Caco-2 (cell line): ENCODE results near the gene CTSZ. TPM values are rescaled to one million over a fixed set of nuclear protein-coding genes. Genes with fewer than 3 reads are reported as not detected.

Source experiments
- BruUV-seq: library from RNA; stranded (reverse); fragments of 400-500 nt; replicated peaks from 2 replicates; lab custom pipeline; 2021; lab: Mats Ljungman, UMichigan
- CTCF ChIA-PET: fragments of 300-600 bp; sonication (Branson Sonifier 250); formaldehyde crosslinking; loops from one replicate; lab custom pipeline; 2022; ENCODE audit warnings: antibody characterized with exemption; lab: Charles Lee
- POLR2A ChIA-PET: fragments of 300-600 bp; sonication (Branson Sonifier 250); formaldehyde crosslinking; loops from one replicate; lab custom pipeline; 2022; ENCODE audit warnings: antibody characterized with exemption; lab: Charles Lee
- DNase-seq, 2 experiments: peaks; one replicate each; pipeline versions ENCODE4 v3.0.0 to v3.0.0-alpha.2; 2020 to 2022
- H3K27me3 ChIP-seq: replicated peaks from 2 replicates; pipeline ENCODE4 v1.6.0; 2011; ENCODE audit warnings: low read length; ENCODE audit not compliant: control insufficient read depth, insufficient read depth
- H3K36me3 ChIP-seq: 2 replicates; pipeline ENCODE4 v1.5.1; 2011; ENCODE audit warnings: low read length; ENCODE audit not compliant: control insufficient read depth, insufficient read depth
- H3K4me1 ChIP-seq: fragments of 250-450 bp; sonication (Bioruptor Pico); 2 replicates; pipeline ENCODE4 v1.5.1; 2020; ENCODE audit warnings: mild to moderate bottlenecking
- H3K4me3 ChIP-seq: 2 replicates; pipeline ENCODE4 v1.5.1; 2011; ENCODE audit warnings: low read depth, mild to moderate bottlenecking, control low read depth, low read length
- H3K9me3 ChIP-seq: fragments of 250-450 bp; sonication (Bioruptor Pico); 2 replicates; pipeline ENCODE4 v1.5.1; 2020; ENCODE audit warnings: mild to moderate bottlenecking, moderate library complexity
- H3K27ac Mint-ChIP-seq: one replicate; pipeline ENCODE4 v1.8.0; 2022; ENCODE audit warnings: mixed read lengths; ENCODE audit not compliant: unreplicated experiment
- H3K27me3 Mint-ChIP-seq: one replicate; pipeline ENCODE4 v1.8.0; 2022; ENCODE audit warnings: mixed read lengths; ENCODE audit not compliant: insufficient read depth, unreplicated experiment
- H3K36me3 Mint-ChIP-seq: one replicate; pipeline ENCODE4 v1.8.0; 2022; ENCODE audit warnings: mild to moderate bottlenecking, mixed read lengths; ENCODE audit not compliant: insufficient read depth, unreplicated experiment
- H3K4me1 Mint-ChIP-seq: one replicate; pipeline ENCODE4 v1.8.0; 2022; ENCODE audit warnings: low read depth, mixed read lengths; ENCODE audit not compliant: unreplicated experiment
- H3K4me3 Mint-ChIP-seq: one replicate; pipeline ENCODE4 v1.8.0; 2022; ENCODE audit warnings: mild to moderate bottlenecking, moderate library complexity, mixed read lengths; ENCODE audit not compliant: unreplicated experiment
- H3K9me3 Mint-ChIP-seq: one replicate; pipeline ENCODE4 v1.8.0; 2022; ENCODE audit warnings: mixed read lengths; ENCODE audit not compliant: unreplicated experiment
- intact Hi-C: fragments of 100-400 bp; cut with micrococcal nuclease; formaldehyde crosslinking; loops from one replicate; pipeline ENCODE4 v1.10.0; 2022; ENCODE audit not compliant: unreplicated experiment
- total RNA-seq: library from RNA; stranded (reverse); gene quantifications from 2 replicates; pipeline ENCODE4 v1.2.3, GENCODE V29; 2022
- TF ChIP-seq, protein P1 (sequence below), 2 experiments: fragments of 200-600 bp in 1 of 2; IDR thresholded peaks; 1 replicate in 1 of 2; 2 replicates in 1 of 2; pipeline versions ENCODE4 v1.5.1 to v1.8.0; 2011 to 2022; ENCODE audit warnings: antibody characterized with exemption in 1 of 2, control low read depth in 1 of 2, inconsistent platforms in 1 of 2, low read depth in 1 of 2, low read length in 1 of 2, mild to moderate bottlenecking in 1 of 2, moderate library complexity in 1 of 2; ENCODE audit not compliant: insufficient read depth in 1 of 2, severe bottlenecking in 1 of 2, unreplicated experiment in 1 of 2

CTSZ gene
- total RNA-seq, 1 experiment from 2014 or later: 228 TPM

DNA sequence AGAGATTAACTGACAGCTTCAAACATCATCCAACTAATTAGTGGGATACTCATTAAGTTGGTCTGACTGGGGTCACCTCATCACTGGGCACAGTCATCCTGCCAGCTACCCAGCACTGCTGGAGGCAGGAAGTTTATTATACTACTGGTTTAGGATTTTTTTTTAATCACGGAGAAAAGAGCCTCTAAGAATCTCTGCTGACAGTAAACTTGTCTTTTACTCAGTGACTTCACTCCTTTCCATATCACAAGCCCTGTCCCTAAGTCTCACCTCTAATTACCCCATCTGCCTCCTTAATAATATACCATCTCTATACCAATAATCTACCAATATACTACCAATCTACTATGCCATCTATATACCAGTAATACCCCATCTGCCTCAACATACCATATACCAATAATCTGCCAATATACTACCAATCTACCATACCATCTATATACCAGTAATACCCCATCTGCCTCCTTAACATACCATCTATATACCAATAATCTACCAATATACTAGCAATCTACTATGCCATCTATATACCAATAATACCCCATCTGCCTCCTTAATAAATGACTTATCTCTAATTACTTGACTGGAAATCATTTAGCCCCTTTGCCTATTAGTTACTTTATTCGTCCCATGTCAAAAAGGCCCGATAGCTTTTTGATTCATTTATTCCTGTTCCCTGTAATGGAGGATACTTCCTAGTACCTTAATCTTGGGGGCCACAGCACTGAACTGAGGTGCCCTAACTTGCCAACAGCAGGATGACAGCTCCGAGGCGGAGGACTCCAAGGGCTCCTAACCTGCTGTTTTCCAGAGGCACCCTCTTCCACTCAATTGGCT is 20.1 kb upstream of the CTSZ start:
- Mint-ChIP-seq H3K9me3 (no peaks in the 10 kb centered on the region), H3K36me3 (peaks cover 98% of the 10 kb centered on the region), H3K27ac (no peak overlapping the region), H3K4me1 (peaks cover 6% of the 10 kb centered on the region), H3K4me3 (no peak overlapping the region), H3K27me3 (no peaks in the 10 kb centered on the region)
- POLR2A ChIA-PET: no interaction called here
- Histone ChIP-seq H3K27me3 (no peaks in the 10 kb centered on the region), H3K4me1 (peaks cover 14% of the 10 kb centered on the region), H3K4me3 (no peak overlapping the region), H3K9me3 (no peaks in the 10 kb centered on the region), H3K36me3 (peaks cover 9% of the 10 kb centered on the region)
- CTCF ChIA-PET: no interaction called here
- TF ChIP-seq, protein P1, sequence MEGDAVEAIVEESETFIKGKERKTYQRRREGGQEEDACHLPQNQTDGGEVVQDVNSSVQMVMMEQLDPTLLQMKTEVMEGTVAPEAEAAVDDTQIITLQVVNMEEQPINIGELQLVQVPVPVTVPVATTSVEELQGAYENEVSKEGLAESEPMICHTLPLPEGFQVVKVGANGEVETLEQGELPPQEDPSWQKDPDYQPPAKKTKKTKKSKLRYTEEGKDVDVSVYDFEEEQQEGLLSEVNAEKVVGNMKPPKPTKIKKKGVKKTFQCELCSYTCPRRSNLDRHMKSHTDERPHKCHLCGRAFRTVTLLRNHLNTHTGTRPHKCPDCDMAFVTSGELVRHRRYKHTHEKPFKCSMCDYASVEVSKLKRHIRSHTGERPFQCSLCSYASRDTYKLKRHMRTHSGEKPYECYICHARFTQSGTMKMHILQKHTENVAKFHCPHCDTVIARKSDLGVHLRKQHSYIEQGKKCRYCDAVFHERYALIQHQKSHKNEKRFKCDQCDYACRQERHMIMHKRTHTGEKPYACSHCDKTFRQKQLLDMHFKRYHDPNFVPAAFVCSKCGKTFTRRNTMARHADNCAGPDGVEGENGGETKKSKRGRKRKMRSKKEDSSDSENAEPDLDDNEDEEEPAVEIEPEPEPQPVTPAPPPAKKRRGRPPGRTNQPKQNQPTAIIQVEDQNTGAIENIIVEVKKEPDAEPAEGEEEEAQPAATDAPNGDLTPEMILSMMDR (IDR thresholded peaks at IDR 0.05; ENCODE audit: insufficient read depth in 1 of 2, low read depth in 1 of 2, low read length in 1 of 2, severe bottlenecking in 1 of 2, unreplicated experiment in 1 of 2): no peak
- no peak for DNase-seq
- BruUV-seq: no TSS peak
- intact Hi-C loops: no loop called here

DNA sequence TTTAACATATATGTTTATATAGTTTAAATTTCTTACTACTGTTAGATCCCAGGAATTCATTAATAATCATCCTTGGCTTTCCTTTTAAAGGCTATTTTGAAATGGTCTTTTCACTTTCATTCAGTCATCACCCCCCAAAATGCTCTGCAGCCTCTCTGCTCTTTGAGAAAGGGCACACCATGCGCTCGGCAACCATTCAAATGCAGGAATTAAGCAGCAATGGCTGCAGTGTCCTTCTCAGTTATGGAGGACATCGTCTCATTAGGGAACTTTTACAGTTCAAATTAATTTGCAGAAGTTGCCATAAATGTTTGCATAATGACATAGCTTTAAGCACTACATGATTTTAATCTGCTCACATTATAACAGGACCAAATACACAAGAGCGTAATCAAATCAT is 18.5 kb upstream of the CTSZ start:
- H3K36me3 Mint-ChIP-seq: peaks cover 89% of the 10 kb centered on the region
- H3K36me3 ChIP-seq: peaks cover 9% of the 10 kb centered on the region
- H3K27me3 ChIP-seq: no peaks in the 10 kb centered on the region
- H3K4me3 Mint-ChIP-seq: no peak overlapping the region
- no peaks in the 10 kb centered on the region for H3K9me3 ChIP-seq
- no peak overlapping the region for H3K27ac Mint-ChIP-seq
- DNase-seq: no peak
- POLR2A ChIA-PET: no interaction called here
- no TSS peak for BruUV-seq
- H3K4me1 ChIP-seq: peaks cover 6% of the 10 kb centered on the region
- no peaks in the 10 kb centered on the region for H3K4me1 Mint-ChIP-seq
- intact Hi-C loops: no loop called here
- no peak overlapping the region for H3K4me3 ChIP-seq
- no peaks in the 10 kb centered on the region for H3K9me3 Mint-ChIP-seq
- CTCF ChIA-PET: no interaction called here
- TF ChIP-seq, protein P1 (IDR thresholded peaks at IDR 0.05; ENCODE audit: insufficient read depth in 1 of 2, low read depth in 1 of 2, low read length in 1 of 2, severe bottlenecking in 1 of 2, unreplicated experiment in 1 of 2): no peak
- no peaks in the 10 kb centered on the region for H3K27me3 Mint-ChIP-seq

DNA sequence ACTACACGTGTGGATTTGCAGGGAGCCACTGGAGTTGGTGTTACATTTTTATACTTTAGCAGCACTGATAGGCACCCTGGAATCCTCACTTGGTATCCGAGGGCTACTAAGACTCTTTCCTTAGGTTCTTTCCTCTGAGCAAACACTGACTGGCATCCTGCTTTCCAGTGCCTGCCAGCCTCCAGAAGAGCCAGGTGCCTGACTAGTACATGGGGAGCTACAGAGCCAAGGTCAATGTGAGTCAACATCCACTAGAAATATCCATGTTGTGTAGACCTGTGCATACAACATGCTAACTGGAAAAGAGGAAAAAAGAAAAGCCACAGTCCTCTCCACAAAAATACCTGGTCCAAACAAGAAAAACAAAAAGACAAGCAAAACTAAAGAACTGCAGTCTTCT is 18.0 kb upstream of the CTSZ start:
- Histone ChIP-seq H3K4me3 (no peak overlapping the region), H3K36me3 (peaks cover 9% of the 10 kb centered on the region), H3K9me3 (no peaks in the 10 kb centered on the region), H3K27me3 (no peaks in the 10 kb centered on the region), H3K4me1 (peaks cover 2% of the 10 kb centered on the region)
- intact Hi-C loops: no loop called here
- Mint-ChIP-seq H3K9me3 (no peaks in the 10 kb centered on the region), H3K27me3 (no peaks in the 10 kb centered on the region), H3K4me3 (no peak overlapping the region), H3K4me1 (no peaks in the 10 kb centered on the region), H3K27ac (no peak overlapping the region), H3K36me3 (peaks cover 85% of the 10 kb centered on the region)
- no TSS peak for BruUV-seq
- no peak for DNase-seq
- ChIA-PET CTCF (no interaction called here), POLR2A (interaction anchor here (0.7 kb wide), 1 partner anchor 539 kb away, joined by 4 read pairs; no protein-coding TSS in a partner anchor)
- TF ChIP-seq, protein P1 (IDR thresholded peaks at IDR 0.05; ENCODE audit: insufficient read depth in 1 of 2, low read depth in 1 of 2, low read length in 1 of 2, severe bottlenecking in 1 of 2, unreplicated experiment in 1 of 2): no peak
